HL-60 (cell line): ENCODE measurements around the gene ERBB4.
A peak's percentile ranks its signal among the peaks of the same experiment; 100 is the strongest.

ENCODE experiments used
- DNase-seq, 2 experiments: peaks; one replicate each; pipeline ENCODE4 v3.0.0-alpha.2; 2010 to 2020; ENCODE audit warnings: low read depth in 1 of 2, low spot score in 1 of 2
- H3K27ac ChIP-seq: fragments of 250-450 bp; sonication (Bioruptor Pico); replicated peaks from 2 replicates; pipeline ENCODE4 v1.5.1; 2020; ENCODE audit warnings: mild to moderate bottlenecking, moderate library complexity
- H3K27me3 ChIP-seq: fragments of 250-450 bp; sonication (Bioruptor Pico); 2 replicates; pipeline ENCODE4 v1.5.1; 2021; ENCODE audit warnings: mild to moderate bottlenecking, moderate library complexity; ENCODE audit not compliant: insufficient read depth, poor library complexity, severe bottlenecking
- H3K4me3 ChIP-seq: replicated peaks from 2 replicates; pipeline ENCODE4 v1.5.1; 2011; ENCODE audit warnings: mild to moderate bottlenecking, control low read depth, low read length; ENCODE audit not compliant: insufficient read depth
- GABPA ChIP-seq: IDR thresholded peaks from 2 replicates; pipeline ENCODE4 v1.6.1; 2012; ENCODE audit warnings: low read depth
- POLR2AphosphoS5 ChIP-seq: IDR thresholded peaks from 2 replicates; pipeline ENCODE4 v1.6.1; 2012; ENCODE audit warnings: low read depth
- SPI1 ChIP-seq: IDR thresholded peaks from 2 replicates; pipeline ENCODE4 v1.6.1; 2012; ENCODE audit warnings: low read depth, mild to moderate bottlenecking, borderline replicate concordance
- TF ChIP-seq, protein P1 (sequence below): IDR thresholded peaks from one replicate; pipeline ENCODE4 v1.5.1; 2011; ENCODE audit warnings: low read length, control low read depth, inconsistent platforms; ENCODE audit not compliant: insufficient read depth
- TF ChIP-seq, protein P2 (sequence below): IDR thresholded peaks from 2 replicates; pipeline ENCODE4 v1.6.1; 2012; ENCODE audit warnings: low read depth; ENCODE audit not compliant: insufficient replicate concordance

The ERBB4 gene

DNA sequence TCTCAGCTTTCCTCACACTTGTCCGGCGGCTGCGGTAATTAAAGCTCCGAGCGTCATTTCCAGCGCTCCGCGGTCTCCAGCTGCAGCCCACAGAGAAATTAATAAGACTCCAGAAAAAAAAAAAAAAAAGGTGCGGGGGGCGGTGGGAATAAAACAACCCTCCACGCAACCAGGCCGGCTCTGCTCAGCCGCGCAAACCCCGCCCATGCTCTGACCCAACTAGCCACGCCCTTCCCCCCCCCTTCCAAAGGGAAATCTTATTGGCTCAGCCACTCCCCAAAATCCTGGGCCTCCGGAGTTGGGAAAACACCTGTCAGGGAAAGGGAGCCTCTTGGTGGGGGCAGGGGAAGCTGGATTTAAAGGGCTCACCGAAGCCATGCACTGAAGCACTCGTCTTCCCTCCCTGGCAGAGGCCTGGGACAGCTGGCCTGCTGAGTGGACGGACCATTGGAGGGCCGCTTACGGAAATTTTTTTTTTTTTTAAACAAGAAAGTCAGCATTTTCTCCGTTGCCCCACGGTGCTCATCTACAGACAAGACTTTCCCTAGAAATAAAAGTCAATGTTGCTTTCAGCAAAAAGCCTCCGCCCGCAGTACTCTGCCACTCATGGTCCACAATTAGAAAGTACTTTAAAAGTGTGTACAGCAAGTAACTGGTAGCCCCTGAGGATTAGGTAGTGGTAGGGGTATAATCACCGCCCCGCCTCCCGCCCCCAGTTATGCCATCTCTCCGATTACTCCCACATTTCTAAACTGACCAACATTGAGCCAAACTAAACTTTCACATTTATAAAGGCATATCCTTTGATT, 674 bp upstream of the ERBB4 start:
- peak overlapping the region; percentile 13; the same call in 1 of the 2 replicates for H3K4me3 ChIP-seq
- no peak overlapping the region for H3K27ac ChIP-seq
- TF ChIP-seq, protein P1, sequence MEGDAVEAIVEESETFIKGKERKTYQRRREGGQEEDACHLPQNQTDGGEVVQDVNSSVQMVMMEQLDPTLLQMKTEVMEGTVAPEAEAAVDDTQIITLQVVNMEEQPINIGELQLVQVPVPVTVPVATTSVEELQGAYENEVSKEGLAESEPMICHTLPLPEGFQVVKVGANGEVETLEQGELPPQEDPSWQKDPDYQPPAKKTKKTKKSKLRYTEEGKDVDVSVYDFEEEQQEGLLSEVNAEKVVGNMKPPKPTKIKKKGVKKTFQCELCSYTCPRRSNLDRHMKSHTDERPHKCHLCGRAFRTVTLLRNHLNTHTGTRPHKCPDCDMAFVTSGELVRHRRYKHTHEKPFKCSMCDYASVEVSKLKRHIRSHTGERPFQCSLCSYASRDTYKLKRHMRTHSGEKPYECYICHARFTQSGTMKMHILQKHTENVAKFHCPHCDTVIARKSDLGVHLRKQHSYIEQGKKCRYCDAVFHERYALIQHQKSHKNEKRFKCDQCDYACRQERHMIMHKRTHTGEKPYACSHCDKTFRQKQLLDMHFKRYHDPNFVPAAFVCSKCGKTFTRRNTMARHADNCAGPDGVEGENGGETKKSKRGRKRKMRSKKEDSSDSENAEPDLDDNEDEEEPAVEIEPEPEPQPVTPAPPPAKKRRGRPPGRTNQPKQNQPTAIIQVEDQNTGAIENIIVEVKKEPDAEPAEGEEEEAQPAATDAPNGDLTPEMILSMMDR = no peak
- TF ChIP-seq GABPA (no peak), SPI1 (no peak), POLR2AphosphoS5 (no peak)
- TF ChIP-seq, protein P2, sequence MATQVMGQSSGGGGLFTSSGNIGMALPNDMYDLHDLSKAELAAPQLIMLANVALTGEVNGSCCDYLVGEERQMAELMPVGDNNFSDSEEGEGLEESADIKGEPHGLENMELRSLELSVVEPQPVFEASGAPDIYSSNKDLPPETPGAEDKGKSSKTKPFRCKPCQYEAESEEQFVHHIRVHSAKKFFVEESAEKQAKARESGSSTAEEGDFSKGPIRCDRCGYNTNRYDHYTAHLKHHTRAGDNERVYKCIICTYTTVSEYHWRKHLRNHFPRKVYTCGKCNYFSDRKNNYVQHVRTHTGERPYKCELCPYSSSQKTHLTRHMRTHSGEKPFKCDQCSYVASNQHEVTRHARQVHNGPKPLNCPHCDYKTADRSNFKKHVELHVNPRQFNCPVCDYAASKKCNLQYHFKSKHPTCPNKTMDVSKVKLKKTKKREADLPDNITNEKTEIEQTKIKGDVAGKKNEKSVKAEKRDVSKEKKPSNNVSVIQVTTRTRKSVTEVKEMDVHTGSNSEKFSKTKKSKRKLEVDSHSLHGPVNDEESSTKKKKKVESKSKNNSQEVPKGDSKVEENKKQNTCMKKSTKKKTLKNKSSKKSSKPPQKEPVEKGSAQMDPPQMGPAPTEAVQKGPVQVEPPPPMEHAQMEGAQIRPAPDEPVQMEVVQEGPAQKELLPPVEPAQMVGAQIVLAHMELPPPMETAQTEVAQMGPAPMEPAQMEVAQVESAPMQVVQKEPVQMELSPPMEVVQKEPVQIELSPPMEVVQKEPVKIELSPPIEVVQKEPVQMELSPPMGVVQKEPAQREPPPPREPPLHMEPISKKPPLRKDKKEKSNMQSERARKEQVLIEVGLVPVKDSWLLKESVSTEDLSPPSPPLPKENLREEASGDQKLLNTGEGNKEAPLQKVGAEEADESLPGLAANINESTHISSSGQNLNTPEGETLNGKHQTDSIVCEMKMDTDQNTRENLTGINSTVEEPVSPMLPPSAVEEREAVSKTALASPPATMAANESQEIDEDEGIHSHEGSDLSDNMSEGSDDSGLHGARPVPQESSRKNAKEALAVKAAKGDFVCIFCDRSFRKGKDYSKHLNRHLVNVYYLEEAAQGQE = no peak
- DNase-seq = no peak
- H3K27me3 ChIP-seq = peaks cover 42% of the 10 kb centered on the region

DNA sequence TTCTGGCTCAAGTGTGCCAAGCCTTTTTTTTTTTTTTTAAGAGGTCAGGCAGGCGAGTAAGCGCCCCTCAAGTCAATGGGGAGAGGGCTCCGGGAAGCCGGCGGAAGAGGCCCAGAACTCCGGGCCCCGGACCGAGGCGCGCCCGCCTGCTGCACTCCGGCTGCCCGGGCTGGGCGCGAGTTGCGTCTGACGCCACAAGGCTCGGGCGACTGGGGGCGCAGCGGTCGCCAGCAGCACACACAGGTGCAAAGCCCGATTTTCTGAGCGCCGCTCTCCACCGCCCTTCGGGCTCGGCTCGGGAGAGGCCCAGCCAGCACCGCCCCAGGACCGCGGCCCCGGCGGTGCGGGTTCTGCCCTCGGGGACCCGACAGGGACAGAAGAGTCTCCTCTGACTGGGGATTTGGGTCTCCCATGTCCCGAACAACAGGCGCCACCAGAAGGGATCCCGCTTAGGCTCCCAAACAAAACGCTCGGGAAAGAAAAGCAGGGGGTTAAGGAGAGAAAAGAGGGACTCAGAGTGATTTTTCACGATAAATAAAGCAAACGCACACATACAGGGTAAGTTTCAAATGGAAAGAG, 787 bp downstream of the ERBB4 start:
- H3K27ac ChIP-seq = no peak overlapping the region
- no peak overlapping the region for H3K4me3 ChIP-seq
- H3K27me3 ChIP-seq = peaks cover 42% of the 10 kb centered on the region
- TF ChIP-seq SPI1 = no peak
- TF ChIP-seq GABPA = no peak
- no peak for DNase-seq

DNA sequence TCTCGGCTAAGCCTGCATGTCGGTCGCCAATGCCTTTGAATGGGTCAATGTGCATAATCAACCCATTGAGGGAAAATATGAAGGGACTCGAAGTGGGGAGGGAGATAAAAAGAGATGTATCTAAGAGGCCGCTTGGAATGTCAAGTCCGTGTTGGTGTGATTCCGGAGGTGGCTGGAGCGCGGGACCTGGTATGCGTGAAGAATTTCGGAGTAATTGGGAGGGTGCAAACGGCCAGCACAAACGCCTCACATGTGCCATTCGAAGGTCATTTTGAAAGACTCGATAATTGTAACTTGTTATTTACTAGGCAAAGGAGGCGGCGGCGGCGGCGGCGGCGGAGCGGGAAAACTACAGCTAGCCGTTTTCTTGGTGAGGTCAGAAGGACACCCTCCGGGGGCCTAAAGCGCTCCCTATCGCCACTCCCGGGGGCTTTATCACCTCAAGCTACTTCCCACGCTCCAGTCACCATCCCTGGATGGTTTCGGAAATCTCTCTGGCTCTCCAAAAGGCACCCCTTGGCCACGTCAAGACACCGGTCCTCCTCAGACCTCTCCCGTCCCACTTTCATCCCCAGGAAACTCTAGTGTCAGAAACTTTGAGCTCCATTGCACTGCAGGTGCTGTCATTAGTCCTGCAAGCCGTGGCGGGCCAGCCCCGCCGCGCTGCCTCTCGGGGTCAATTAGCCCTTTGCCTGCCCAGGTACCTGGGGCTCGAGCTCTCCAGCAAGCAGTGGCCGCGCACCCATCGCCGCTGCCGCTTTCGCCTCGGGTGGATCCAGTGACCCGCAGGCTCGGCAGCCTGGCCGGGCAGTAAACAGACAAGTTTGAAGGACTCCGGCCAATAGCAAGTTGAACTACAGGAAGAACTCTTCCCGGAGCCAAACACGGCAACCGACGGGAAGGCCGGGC, 1.5 kb downstream of the ERBB4 start:
- no peak for DNase-seq
- H3K27me3 ChIP-seq = peaks cover 42% of the 10 kb centered on the region
- TF ChIP-seq, protein P1 = no peak
- TF ChIP-seq SPI1 (no peak), POLR2AphosphoS5 (no peak), GABPA (no peak)
- TF ChIP-seq, protein P2 = no peak
- no peak overlapping the region for H3K27ac ChIP-seq
- no peak overlapping the region for H3K4me3 ChIP-seq
